Testis (tissue), 2 donors: ENCODE measurements around the gene C3orf49.

Experiments used
- CTCF ChIP-seq, 3 experiments: fragments of 450-650 bp in 2 of 3; fragments of 200-600 bp in 1 of 3; sonication (generic) in 1 of 3; IDR thresholded peaks; one replicate each; pipeline ENCODE4 v1.5.1; 2016 to 2019; ENCODE audit warnings: antibody characterized with exemption in 3 of 3, mild to moderate bottlenecking in 2 of 3, moderate library complexity in 1 of 3
- POLR2A ChIP-seq: fragments of 450-650 bp; IDR thresholded peaks from one replicate; pipeline ENCODE4 v1.6.1; 2017; ENCODE audit warnings: antibody characterized with exemption, mild to moderate bottlenecking, moderate library complexity

- no peak for TF ChIP-seq CTCF (IDR thresholded peaks at IDR 0.05)
- TF ChIP-seq POLR2A, result no peak
Observed at GRCh38 chr3:63807961-63808565, 11.0 kb upstream of the C3orf49 start.
